Activated CD4-positive, alpha-beta T cell treated with anti-CD3 and anti-CD28 coated beads, Interleukin-2, amount 50 U/mL, for 4 hours (primary cell): Measurements from ENCODE around the gene FHOD3.

Experiments used
- DNase-seq, 2 experiments: peaks; one replicate each; pipeline ENCODE4 v3.0.0-alpha.2; 2020

FHOD3 gene

DNA sequence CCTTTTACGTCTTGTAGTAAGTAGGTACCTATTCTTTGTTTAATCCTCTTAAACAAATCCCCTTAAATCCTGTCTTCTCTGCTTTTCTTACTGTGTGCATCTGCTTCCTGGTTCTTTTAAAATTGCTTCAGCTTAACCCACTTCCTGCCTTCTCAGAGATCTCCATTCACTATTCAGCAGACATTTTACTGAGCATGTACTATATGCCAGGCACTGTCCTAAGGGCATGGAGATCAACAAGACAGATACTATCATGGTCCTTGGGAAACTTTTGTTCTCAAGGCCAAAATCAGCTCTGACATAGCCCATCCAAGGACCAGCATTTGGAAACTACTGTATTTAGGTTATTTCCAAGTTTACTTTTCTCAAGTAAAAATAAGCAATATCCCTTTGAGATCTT is 303.8 kb downstream of the FHOD3 start:
- DNase-seq = no peak

DNA sequence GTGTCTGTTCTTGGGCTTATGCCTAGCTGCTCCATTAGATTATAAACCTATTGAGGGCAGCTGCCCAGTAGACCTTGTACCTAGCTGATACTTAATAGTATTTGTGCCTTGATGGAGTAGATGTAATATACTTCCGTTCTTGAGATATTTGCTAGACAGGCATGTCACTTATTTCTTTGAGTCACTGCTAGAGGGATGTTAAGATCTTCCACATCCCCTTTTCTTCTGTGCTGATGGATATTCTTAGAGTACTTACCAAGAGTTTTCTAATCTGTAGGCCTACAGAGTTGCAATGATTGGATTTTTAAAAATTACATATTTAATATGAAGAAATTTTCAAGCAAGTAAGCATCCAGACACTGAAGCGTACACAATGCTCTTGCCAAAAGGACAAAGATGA is 304.6 kb downstream of the FHOD3 start:
- no peak for DNase-seq

DNA sequence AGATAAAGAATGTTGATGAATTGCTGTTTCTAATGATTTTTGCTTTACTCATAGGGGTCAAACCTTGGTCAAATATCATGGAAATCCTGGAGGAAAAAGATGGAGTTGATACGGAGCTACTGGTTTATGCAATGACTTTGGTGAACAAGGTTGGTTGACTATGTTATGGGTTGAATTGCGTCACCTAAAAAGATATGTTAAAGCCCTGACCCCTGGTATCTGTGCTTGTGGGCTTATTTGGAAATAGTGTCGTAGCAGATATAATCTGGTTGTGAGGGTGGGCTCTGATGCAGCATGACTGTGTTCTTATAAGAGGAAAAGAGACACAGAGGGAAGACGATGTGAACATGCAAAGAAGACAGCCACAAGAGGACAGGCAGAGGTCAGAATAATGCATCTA is 305.1 kb downstream of the FHOD3 start:
- no peak for DNase-seq

DNA sequence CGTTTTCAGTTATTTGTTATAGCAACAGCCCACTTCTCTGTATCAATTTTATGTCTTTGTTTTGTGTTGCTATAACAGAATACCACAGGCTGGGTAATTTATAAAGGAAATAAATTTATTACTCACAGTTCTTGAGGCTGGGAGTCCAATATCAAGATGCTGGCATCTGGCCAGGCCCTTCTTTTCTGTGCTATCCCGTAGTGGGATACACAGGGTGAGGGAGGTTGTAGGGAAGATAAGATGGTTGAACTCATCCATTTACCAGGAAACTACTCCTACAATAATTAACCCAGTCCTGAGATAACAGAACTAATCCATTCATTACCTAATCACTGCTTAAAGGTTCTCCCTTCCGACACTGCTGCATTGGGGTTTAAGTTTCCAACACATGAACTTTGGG is 310.6 kb downstream of the FHOD3 start:
- no peak for DNase-seq

DNA sequence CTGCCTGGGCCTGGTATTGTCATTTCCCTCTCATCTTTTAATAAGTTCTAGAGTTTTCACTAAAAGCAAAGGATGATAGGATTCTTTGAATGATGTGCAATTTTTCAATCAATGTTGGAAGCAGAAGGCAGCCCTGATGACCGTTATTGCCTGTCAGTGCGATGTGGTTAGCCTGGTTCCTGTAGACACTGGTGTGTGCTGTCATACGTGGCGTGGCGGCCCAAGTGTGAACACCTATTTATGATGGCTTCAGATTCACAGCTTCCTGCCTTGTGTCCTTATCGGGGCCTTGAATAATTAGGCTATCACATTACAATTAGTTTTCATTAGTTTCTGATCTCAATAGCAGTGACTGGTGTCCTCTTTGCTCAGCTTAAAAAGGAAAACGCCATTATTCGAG is 312.7 kb downstream of the FHOD3 start:
- DNase-seq = no peak

DNA sequence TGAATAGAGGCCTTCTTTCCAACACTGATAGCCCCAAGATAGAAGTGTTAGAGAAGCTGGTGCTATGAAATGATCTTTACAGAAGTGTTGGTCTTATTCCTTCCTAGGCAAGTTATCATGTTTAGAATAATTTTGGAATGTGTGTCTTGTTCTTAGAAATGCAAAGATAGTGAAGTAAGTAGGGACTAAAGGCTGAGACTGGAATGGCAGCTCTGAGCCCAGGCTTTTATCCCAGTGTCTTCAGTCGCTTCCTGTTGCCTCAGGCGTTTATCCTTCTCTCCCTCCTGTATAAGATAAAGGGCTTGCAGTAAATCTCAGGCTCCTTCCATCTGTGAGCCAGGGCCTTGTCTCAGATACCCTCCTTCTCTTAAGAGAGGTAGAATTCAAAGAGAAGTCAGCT is 313.1 kb downstream of the FHOD3 start:
- no peak for DNase-seq

DNA sequence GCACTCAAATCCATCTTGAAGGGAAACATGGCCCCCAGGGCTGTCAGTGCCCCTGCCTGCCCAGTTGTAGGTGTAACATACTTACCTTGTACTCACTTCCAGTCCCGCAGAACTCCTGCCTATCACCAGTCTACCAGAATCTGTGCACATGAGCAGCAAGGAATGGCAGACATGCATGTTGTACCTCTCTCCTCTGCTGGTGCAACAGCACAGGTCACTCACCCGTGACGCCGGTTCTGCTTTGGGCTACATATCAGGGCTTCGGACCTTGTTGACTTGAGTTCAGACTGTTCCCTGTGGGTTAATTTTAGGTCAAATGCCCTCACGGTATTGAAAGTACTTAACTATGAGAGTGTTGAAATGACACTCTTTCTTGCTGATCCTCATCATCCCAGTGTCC is 315.6 kb downstream of the FHOD3 start:
- DNase-seq = no peak

DNA sequence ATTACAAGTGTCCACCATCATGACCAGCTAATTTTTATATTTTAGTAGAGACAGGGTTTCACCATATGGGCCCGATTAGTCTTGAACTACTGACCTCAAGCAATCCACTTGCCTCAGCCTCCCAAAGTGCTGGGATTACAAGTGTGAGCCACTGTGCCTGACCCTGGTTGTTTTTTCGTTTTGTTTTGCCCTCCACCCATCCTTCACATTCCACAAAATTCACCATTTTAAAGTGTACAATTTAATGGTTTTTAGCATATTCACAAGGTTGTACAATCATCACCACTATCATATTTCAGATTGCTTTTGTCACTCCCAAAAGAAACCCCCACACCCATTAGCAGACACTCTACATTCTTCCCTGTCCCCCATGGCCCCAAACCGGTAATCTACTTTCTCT is 316.3 kb downstream of the FHOD3 start:
- DNase-seq = no peak

DNA sequence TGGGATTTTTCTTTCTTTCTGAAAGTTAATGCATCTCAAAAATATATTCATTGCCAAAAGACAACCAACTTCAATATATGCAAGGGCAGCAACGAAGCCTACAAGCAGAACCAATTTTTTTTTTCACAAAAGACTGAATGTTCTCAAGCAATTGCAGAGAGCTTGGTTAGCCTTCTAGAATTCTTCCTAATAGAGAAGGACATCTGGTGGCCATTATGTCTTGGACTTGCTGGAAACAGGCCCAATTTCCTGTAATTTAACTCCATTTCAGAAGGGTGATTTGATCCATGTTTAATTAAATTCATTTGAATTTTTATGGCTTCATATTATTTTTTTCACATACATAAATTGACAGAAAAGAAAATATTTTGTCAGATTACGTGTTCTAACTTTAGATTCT is 323.3 kb downstream of the FHOD3 start:
- no peak for DNase-seq

DNA sequence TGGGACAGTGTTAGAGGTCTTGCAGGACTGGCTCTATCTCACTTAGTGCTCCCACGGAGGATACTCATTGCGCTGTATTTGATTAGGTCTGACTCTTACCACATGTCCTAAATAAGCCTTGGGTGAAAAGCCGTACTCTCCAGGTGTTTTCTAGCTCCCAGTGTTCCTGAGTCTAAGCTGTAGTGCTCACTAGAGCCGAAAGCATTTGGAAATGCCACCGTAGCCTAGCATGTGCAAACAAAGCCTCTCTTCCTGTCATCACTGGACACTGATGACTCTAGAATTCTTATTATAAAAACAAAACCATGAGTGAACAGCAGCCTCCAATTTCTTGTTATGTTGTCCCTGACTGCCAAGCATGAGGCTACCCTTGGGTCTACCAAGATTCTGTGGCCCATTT is 325.1 kb downstream of the FHOD3 start:
- DNase-seq = no peak

DNA sequence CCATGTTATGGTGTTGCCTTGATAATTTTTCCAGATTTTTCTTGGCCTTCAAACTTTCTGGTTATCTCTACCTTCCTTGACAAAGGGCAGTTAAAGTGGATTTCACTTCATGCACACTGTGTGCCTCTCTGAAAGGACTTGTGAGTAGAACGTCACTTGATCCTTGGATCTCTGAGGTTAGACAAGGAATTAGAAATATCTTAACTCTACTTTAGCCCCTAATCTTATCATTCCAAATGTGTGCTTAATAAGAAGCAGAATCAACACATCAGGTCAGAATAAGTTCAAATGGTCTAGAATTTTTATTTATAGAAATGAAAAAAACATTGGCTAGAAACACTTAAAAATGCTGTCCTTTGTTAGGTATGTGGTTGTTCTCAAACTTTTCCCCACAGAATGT is 325.6 kb downstream of the FHOD3 start:
- DNase-seq = no peak

DNA sequence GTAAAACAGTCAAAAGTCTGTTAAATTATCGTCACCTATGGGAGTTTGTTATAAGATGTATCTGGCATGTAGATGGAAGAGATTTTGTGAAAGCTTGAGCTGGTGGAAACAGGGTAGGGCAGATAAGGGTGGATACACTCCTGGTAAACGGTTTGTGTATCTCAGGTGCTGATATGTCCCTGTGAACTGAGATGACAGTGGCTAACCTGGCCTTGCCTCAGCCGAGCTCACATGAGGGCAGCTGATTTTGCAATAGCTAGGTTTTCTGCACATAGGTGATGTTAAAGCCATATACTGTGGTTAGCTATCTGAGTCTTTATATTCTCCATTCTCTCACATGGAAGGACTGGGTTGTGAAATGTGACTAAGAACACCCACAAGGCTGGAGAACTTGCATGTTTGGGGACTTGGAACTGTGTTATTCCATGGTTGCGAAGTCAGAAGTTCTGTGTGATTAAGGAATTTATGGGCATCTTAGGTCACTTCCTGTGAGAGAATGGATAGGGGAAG is 326.2 kb downstream of the FHOD3 start:
- DNase-seq = no peak

DNA sequence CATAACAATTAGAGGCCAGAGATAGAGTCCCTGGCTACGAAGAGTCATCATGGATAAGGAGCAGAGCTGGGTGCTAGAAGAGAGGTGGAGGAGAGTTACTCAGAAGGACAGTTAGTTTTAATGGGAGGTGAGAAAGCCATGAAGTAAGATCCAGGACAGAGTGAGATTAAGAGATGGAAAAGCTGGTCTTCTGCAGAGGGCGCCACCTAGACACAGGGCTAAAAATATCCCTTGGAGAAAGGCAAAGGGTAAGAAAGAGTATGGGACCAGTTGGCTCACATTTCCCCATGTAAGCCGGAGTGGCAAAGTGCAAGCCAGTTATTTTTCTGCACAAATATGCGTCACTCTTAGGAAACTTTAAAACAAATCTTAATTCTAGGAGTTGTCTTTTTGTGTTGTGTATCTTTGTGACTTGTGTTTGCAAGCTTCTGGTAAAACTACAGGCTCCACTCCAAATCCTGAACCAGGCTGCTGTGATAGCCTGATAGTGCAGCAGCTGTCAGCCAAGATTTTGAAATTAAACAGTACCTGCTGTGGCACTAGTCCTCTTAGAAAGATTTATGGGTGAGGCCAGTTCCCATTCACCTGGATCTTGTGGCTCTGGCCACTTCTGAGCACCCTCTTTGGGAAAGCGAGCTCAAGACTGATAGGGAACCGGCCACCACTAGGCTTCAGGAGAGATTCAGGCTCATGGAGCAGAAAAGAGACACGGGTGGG is 327.1 kb downstream of the FHOD3 start:
- no peak for DNase-seq

DNA sequence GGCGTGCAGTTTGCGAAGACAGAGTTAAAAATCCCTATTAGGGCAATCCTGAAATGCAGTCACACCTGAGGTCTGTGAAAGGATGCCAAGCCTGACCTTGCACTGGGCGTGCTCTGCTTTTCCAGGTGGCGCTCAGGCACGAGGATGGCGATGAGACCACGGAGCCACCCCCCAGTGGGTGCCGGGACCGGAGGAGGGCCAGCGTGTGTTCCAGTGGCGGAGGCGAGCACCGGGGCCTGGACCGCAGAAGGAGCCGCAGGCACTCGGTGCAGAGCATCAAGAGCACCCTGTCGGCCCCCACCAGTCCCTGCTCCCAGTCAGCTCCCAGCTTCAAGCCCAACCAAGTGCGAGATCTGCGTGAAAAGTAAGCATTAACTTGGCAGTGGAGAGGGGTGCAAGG is 327.9 kb downstream of the FHOD3 start:
- DNase-seq = no peak

DNA sequence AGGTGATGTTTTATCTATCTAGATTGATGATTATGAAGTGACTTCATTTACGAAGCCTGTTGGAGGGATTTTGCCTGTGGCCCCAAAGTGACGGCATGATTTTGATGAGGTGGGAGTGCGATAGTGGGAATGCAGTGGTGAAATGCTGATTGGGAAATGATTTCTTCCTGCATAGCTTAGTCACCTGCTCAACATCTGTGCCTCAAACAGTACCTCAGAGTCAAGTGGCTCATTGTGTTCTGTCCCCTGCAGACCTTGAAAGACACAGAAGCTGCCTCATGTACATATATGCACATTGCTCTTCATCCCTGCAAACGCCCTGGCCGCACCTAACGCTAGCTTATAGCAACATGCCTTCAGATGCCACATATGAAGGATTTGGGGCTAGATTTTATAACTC is 330.1 kb downstream of the FHOD3 start:
- no peak for DNase-seq

DNA sequence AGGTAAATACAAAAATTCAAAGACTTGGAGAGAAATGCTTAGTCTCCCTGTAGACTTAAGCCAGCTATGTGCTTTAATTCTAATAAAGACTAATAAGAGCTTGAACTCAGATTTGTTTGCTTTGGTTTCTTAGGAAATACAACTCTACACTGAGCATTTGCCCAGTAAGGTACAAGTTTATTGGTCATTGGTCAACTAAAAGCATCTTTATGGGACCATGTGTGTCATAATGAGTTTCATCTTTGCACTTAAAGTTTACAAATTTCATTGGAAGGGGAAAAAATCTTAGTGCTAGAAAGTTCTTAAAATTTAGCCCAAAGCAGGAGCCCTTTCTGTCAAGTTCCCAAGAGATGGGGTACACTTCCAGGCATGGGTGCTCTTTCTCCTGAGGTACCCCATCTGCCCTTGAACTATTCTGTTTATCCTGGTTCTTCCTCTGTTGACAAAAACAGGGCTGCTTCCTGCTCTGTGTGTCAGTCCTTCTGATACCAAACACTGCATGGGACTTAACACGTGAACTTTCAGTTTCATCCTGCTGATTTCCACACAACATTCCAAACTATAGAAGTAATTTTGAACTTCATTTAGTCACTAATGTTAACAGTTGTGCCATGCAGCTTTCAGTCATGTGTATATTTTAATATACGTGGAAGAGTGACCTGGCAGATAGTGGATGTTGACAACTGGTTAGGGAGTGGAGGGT is 331.1 kb downstream of the FHOD3 start:
- no peak for DNase-seq

DNA sequence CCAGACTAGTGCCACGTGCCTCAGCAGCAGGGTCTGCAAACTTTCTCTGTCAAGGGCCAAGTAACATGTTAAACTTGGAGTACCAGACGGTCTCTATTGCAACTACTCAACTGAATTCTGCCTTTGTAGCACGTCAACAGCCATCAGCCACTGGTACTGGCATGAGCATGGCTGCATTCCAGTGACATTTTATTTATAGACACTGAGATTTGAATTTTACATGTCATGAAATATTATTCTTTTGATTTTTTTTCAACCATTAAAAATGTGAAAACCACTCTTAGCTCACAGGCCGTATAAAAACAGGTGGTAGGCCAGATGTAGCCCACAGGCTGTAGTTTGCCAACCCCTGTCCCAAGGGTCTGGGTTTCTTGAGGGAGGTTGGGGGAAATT is 331.6 kb downstream of the FHOD3 start:
- DNase-seq = no peak

DNA sequence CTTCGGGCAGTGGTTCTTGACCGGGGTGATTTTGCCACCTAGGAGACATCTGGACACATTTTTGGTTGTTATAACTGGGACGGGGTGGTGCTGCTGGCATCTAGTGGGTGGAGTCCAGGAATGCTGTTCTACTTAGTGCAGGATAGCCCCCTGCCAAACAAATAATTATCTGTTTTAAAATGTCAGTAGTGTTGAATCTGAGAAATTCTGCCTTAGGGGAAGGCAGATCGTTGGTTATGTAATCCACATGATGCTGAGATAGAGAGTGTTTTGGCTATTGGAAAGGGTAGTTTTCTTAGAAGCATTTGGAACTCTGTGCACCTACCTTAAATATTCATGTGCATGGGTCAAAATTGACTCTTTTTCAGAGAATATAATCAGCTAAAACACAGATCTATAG is 332.3 kb downstream of the FHOD3 start:
- no peak for DNase-seq

DNA sequence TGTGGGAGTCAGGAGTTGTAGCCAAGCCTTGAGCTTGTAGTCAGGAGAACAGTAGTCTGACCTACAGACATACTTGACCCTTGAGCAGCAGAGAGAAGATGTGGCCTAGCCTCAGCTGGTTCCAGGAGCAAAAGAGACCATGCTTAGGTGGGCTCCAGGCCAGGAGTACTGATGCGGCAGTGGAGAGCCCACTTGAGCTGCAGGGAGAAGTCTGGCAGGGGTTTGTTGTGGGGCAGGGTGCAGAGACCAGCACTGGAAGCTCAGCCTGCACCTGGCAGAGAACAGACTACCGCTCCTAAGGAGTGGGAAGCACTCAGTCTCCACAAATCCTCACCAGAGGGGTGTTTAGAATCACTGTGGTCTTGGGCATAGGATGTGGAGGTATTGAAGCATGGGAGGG is 333.4 kb downstream of the FHOD3 start:
- DNase-seq = no peak

DNA sequence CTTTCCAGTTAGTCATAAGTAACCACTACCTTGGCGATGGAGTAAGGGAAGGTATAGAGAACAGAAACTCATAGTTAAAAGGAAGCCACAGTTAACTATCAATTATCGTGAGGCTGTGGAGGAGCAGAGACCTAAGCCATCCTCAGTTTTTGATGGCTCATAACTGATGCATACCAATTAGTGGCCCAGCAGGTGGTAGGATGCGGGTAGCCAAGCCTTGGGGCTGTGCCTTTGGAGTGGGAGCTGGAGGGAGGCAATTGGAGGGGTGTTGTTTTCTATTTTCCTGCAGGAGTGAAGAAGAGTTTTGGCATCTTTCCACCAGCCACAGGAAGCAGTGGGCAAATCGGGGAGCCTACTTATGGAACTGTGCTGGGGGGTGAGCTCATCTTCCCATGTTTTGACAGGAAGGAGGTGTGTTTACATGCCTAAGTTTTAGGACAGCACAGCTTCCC is 336.5 kb downstream of the FHOD3 start:
- DNase-seq = no peak

DNA sequence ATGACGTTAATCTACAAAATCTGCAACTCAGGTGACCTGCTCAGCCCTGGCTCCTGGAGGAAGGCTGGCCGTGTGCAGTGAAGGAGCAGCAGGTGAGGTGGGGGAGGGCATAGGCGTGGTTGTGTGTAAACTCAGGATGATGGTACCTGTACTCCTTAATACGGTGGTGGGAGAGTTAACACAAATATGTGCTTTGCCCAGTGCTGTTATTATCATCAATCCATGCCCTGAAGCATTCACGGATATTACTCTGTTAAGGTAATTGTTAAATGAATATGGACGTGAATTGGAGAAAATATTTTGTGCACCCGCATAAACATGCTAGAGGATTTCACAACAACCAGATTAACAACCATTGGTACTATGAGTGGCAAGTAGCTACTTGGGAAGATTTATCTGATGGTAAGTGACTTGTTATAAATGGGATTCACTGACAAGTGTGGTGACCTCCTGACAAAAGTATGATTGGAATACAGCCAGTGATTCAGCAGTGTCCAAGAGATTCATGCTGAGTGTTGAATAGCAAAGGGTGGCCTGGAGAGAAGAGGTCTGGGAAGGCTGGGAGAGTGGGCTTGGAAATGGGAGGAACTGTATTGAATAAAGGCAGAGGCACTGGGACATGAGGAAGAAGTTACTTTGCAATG is 337.2 kb downstream of the FHOD3 start:
- DNase-seq = no peak

DNA sequence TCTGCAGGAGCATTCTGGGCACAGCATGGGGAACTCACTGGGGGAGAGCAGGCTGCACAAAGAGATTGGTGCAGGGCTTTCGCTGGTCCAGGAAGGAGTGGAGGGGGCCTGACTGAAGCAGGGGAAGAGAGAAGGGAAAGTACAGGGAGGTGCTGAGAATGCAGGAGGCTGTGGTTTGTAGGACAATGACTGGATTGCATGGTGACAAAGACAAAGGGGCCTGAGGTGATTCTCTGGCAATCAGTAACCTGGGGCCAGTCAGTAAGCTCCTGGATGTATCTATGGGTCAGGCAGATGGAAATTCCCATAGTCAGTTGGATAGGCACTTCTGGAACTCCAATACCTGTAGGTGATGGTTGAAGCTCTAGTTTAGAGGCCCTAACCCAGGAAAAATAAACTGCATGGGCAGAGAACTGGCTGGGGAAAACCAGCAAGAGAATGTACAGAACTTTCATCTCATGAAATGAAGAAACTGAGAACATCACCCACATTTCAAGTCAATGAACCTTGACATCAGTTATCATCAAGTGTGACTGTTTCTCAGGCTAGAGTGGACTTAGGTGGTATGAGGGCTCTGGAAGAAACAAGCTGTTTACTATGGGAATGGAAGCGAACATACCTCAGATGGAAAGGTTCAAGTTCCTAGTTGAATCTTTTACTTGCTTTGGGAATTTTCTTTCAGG is 338.0 kb downstream of the FHOD3 start:
- no peak for DNase-seq

DNA sequence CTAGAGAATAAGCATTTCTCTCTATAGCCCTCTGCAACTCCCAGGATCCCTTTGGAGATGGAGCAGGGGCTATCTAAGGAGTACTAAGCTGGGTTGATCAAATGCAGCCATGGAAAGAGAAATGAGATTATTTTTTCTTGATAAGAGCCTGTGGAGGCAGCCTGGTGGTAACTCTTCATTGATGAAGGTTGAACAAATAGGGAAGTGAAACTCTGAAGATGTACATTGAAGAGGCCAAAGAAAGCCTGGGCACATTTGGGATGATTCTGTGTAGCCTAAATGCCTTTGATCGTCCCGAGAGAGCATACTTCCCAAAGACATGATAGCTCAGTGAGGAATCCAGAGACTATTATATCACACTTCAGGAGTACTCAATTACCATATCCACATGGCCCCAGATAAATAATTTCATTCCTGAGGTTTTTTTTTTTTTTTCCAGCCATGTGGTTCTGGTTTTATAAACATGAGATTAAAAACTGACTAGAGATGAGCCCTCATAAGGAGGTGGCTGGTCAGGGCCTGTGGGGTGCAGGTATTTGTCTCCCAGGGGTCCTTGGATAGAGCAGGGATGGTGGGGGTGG is 338.8 kb downstream of the FHOD3 start:
- DNase-seq = no peak
